GM23248 (cell line): ENCODE data around the gene NPAS3. TPM values are rescaled to one million over a fixed set of nuclear protein-coding genes. Genes with fewer than 3 reads are reported as not detected.

Experiments used
- DNase-seq: peaks from one replicate; pipeline ENCODE4 v3.0.0-alpha.2; 2015
- H2AFZ ChIP-seq: fragments of 200-600 bp; sonication (generic); 2 replicates; pipeline ENCODE4 v1.6.1; 2016; ENCODE audit warnings: antibody characterized with exemption
- H3F3A ChIP-seq: fragments of 200-600 bp; sonication (generic); 2 replicates; pipeline ENCODE4 v1.6.1; 2016; ENCODE audit warnings: mild to moderate bottlenecking, antibody characterized with exemption, mixed run types; ENCODE audit not compliant: insufficient read depth
- H3K27ac ChIP-seq: fragments of 200-600 bp; sonication (generic); 2 replicates; pipeline ENCODE4 v1.5.1; 2016; ENCODE audit warnings: mild to moderate bottlenecking
- H3K27me3 ChIP-seq: fragments of 200-600 bp; sonication (generic); replicated peaks from 2 replicates; pipeline ENCODE4 v1.6.1; 2016; ENCODE audit warnings: mild to moderate bottlenecking; ENCODE audit not compliant: insufficient read depth
- H3K36me3 ChIP-seq: fragments of 200-600 bp; sonication (generic); 2 replicates; pipeline ENCODE4 v1.6.1; 2016; ENCODE audit warnings: low read depth, mild to moderate bottlenecking
- H3K4me1 ChIP-seq: fragments of 200-600 bp; sonication (generic); 2 replicates; pipeline ENCODE4 v1.6.1; 2016; ENCODE audit warnings: mild to moderate bottlenecking; ENCODE audit not compliant: insufficient read depth
- H3K4me2 ChIP-seq: fragments of 200-600 bp; sonication (generic); one replicate; pipeline ENCODE4 v1.6.1; 2016; ENCODE audit warnings: mild to moderate bottlenecking; ENCODE audit not compliant: unreplicated experiment
- H3K4me3 ChIP-seq: fragments of 200-600 bp; sonication (generic); 2 replicates; pipeline ENCODE4 v1.5.1; 2016; ENCODE audit warnings: mild to moderate bottlenecking
- H3K79me2 ChIP-seq: fragments of 200-600 bp; sonication (generic); 2 replicates; pipeline ENCODE4 v1.6.1; 2016; ENCODE audit warnings: mild to moderate bottlenecking; ENCODE audit not compliant: insufficient read depth
- H3K9ac ChIP-seq: fragments of 200-600 bp; sonication (generic); 2 replicates; pipeline ENCODE4 v1.6.1; 2016; ENCODE audit warnings: mild to moderate bottlenecking
- H3K9me2 ChIP-seq: fragments of 200-600 bp; sonication (generic); 2 replicates; pipeline ENCODE4 v1.6.1; 2016; ENCODE audit warnings: mixed run types, mild to moderate bottlenecking, moderate library complexity; ENCODE audit not compliant: insufficient read depth
- H3K9me3 ChIP-seq: fragments of 200-600 bp; sonication (generic); one replicate; pipeline ENCODE4 v1.6.1; 2017; ENCODE audit warnings: low read depth
- H4K20me1 ChIP-seq: fragments of 200-600 bp; sonication (generic); 2 replicates; pipeline ENCODE4 v1.6.0; 2016; ENCODE audit not compliant: insufficient read depth
- EZH2 ChIP-seq: fragments of 200-600 bp; sonication (generic); IDR thresholded peaks from 2 replicates; pipeline ENCODE4 v1.6.1; 2018; ENCODE audit warnings: antibody characterized with exemption, mild to moderate bottlenecking; ENCODE audit not compliant: insufficient read depth, poor library complexity, severe bottlenecking
- EZH2phosphoT487 ChIP-seq: fragments of 200-600 bp; sonication (generic); IDR thresholded peaks from 2 replicates; pipeline ENCODE4 v1.6.1; 2018; ENCODE audit warnings: antibody characterized with exemption, moderate library complexity, mild to moderate bottlenecking, low read depth; ENCODE audit not compliant: insufficient read depth
- WGBS, 2 experiments: methylation state at CpG; one replicate each; pipeline ENCODE4 v1.1.6; 2015 to 2017; ENCODE audit warnings: low lambda C conversion rate in 2 of 2, low coverage in 1 of 2; ENCODE audit errors: missing lambda C conversion rate in 2 of 2; 5-methylcytosine and 5-hydroxymethylcytosine counted together
- in situ Hi-C: fragments of 300-500 bp; cut with MboI; formaldehyde crosslinking; loops from 2 replicates; pipeline ENCODE4 v1.15.0; 2020
- polyA plus RNA-seq: library from polyadenylated mRNA; unstranded; fragments of >200 nt; fragmentation: Nextera tagmentation; extraction: Ambion mirVana; gene quantifications from 2 replicates; pipeline ENCODE4 v1.2.1, GENCODE V29; 2016
- total RNA-seq: library from RNA; depleted of rRNA; stranded (reverse); fragments of >200 nt; shearing (Covaris generic); gene quantifications from 2 replicates; pipeline ENCODE4 v1.2.3, GENCODE V29; 2014

The NPAS3 gene
- total and polyA plus RNA-seq, 2 experiments from 2014 or later: 0.65 TPM; not detected in 1

DNA sequence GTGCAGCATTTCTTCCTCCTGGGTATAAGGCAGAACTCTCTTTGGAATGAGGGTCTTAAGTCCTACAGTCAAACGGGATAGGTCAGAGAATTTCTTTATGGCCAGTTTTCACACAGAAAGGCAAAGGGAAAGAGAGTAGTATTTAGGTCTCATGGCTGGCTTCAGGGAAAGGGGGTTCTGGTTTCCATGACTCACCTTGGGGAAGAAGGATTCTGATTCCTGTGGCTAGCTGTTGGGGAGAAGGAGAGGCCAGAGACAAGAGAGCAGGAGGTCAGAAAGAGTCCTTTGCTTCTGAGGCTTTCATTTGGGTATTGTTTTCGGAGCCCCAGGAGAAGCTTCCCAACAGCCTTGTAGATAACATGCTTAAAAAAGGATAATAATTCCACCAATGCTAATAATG is 332.5 kb downstream of the NPAS3 start:
- WGBS, 2 experiments: 78 to 88% methylated on average over 2 of the region's 2 CpGs
- no peaks in the 10 kb centered on the region for H3K9me3 ChIP-seq
- no peaks in the 10 kb centered on the region for H3K9me2 ChIP-seq
- no peak overlapping the region for H3K4me3 ChIP-seq
- H3K27me3 ChIP-seq: no peaks in the 10 kb centered on the region
- no peaks in the 10 kb centered on the region for H4K20me1 ChIP-seq
- H3K79me2 ChIP-seq: no peaks in the 10 kb centered on the region
- H3K36me3 ChIP-seq: no peaks in the 10 kb centered on the region
- no peak overlapping the region for H3K4me2 ChIP-seq
- no peak for TF ChIP-seq EZH2
- TF ChIP-seq EZH2phosphoT487: no peak
- no peak overlapping the region for H2AFZ ChIP-seq
- in situ Hi-C loops: no loop called here
- H3K27ac ChIP-seq: no peak overlapping the region
- no peaks in the 10 kb centered on the region for H3K4me1 ChIP-seq
- H3F3A ChIP-seq: no peaks in the 10 kb centered on the region
- peak; percentile 1 for DNase-seq
- no peak overlapping the region for H3K9ac ChIP-seq

DNA sequence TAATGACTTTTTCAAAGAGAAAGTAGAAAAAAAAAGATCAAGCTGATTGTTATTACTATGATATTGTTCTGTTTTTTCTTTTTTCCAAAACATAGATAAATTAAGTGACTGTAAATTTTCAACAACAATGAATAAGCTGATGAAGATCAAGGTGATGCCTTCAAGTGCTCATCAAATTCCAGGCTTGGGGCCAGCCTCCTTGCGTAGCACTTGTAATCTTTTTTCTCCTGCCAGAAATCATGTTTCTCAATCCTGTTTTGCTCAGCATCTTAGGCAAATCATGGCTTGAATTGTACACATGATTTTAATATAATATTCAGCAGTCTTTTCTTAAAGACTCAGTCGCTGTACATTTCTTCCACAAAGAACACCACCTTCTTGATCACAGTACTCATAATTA is 333.2 kb downstream of the NPAS3 start:
- H4K20me1 ChIP-seq: no peaks in the 10 kb centered on the region
- H3K4me2 ChIP-seq: no peak overlapping the region
- no peak overlapping the region for H2AFZ ChIP-seq
- H3K4me3 ChIP-seq: no peak overlapping the region
- WGBS, 2 experiments: 77 to 78% methylated on average over 2 of the region's 2 CpGs
- no peaks in the 10 kb centered on the region for H3K36me3 ChIP-seq
- no peaks in the 10 kb centered on the region for H3K4me1 ChIP-seq
- H3F3A ChIP-seq: no peaks in the 10 kb centered on the region
- in situ Hi-C loops: no loop called here
- no peak overlapping the region for H3K27ac ChIP-seq
- H3K9me3 ChIP-seq: no peaks in the 10 kb centered on the region
- DNase-seq: no peak
- no peaks in the 10 kb centered on the region for H3K9me2 ChIP-seq
- TF ChIP-seq EZH2phosphoT487 (no peak), EZH2 (no peak)
- no peaks in the 10 kb centered on the region for H3K27me3 ChIP-seq
- H3K9ac ChIP-seq: no peak overlapping the region
- H3K79me2 ChIP-seq: no peaks in the 10 kb centered on the region

DNA sequence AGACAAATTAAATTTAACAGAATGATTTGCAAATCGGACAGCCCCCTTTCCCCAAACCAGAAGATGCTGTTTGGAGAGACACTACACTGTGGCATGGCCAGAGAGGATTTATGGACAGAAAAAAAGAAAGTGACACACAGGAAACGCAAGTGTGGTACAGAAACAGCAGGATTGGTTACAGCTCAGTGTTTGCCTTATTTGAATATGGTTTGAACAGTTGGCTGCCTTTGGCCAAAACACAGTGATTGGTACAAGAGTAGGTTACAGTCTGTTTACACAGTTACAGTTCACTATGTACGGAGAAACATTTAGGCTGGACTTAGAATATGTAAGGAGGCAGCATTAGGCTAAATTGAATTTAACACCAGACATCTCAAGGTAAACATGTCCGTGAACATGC is 335.3 kb downstream of the NPAS3 start:
- no peak overlapping the region for H2AFZ ChIP-seq
- no peak overlapping the region for H3K4me3 ChIP-seq
- no peak overlapping the region for H3K27ac ChIP-seq
- H3K9me2 ChIP-seq: no peaks in the 10 kb centered on the region
- WGBS, 2 experiments: 86% methylated on average over 4 of the region's 4 CpGs
- no peaks in the 10 kb centered on the region for H3K9me3 ChIP-seq
- no peaks in the 10 kb centered on the region for H3K27me3 ChIP-seq
- H3K4me2 ChIP-seq: no peak overlapping the region
- in situ Hi-C loops: no loop called here
- no peaks in the 10 kb centered on the region for H3K4me1 ChIP-seq
- no peaks in the 10 kb centered on the region for H3K79me2 ChIP-seq
- no peak for DNase-seq
- no peaks in the 10 kb centered on the region for H3K36me3 ChIP-seq
- H3K9ac ChIP-seq: no peak overlapping the region
- no peak for TF ChIP-seq EZH2phosphoT487
- TF ChIP-seq EZH2: no peak
- no peaks in the 10 kb centered on the region for H4K20me1 ChIP-seq
- no peaks in the 10 kb centered on the region for H3F3A ChIP-seq

DNA sequence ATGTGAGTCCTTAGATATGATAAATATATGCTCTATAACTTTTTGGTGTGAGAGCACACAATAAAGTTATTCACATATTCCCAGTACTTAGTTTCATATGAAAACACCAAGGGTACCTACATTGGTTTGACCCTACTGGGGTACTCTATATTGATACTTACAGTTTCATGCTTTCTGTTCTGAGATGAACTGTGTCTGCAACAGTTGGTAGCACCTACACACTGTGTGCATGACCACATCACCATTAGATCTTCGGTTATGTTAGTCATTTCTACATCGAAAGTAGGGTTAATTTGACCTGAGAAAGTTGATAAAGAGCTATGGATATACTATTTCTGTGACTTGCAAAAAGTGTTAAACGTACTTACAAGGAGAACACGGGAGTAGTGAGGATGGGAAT is 337.2 kb downstream of the NPAS3 start:
- WGBS, 2 experiments: 44 to 62% methylated on average over 4 of the region's 4 CpGs
- H3K9ac ChIP-seq: no peak overlapping the region
- in situ Hi-C loops: no loop called here

DNA sequence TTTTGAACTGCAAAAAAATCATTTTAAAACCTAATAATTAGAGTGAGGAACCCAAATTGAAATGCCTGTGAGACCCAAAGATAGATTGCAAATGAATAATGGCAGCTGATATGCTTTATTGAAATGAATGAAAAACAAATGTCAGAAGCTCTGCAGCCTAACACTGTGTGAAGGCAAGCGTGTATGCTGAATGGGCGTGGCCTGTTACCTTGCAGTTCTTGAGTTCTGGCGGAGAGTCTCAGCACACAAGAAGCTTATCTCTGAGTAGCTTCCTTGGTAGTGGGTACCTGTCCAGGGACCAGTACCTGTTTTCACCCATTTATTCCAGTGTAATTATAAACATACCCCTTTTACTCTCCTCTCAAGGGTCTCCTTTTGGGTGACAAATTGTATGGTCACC is 341.2 kb downstream of the NPAS3 start:
- Histone ChIP-seq H3K4me2 (no peak overlapping the region), H3K36me3 (no peaks in the 10 kb centered on the region), H3K27me3 (no peaks in the 10 kb centered on the region), H4K20me1 (no peaks in the 10 kb centered on the region), H2AFZ (no peak overlapping the region), H3K4me1 (peaks cover 16% of the 10 kb centered on the region), H3K9me2 (no peaks in the 10 kb centered on the region), H3K4me3 (no peak overlapping the region), H3K9ac (no peak overlapping the region), H3K27ac (no peak overlapping the region), H3F3A (no peaks in the 10 kb centered on the region; the same call in 1 of the 2 replicates), H3K9me3 (no peaks in the 10 kb centered on the region), H3K79me2 (no peaks in the 10 kb centered on the region)
- in situ Hi-C loops: no loop called here
- TF ChIP-seq EZH2phosphoT487 (no peak), EZH2 (no peak)
- DNase-seq: no peak
- WGBS, 2 experiments: 83 to 90% methylated on average over 3 of the region's 3 CpGs

More for the DNA sequence above, 337.2 kb downstream of the NPAS3 start:
- Histone ChIP-seq H3K27me3 (no peaks in the 10 kb centered on the region), H3K4me2 (no peak overlapping the region), H3K79me2 (no peaks in the 10 kb centered on the region), H3K9me2 (no peaks in the 10 kb centered on the region), H3F3A (no peaks in the 10 kb centered on the region), H3K36me3 (no peaks in the 10 kb centered on the region), H4K20me1 (no peaks in the 10 kb centered on the region), H2AFZ (no peak overlapping the region), H3K9me3 (no peaks in the 10 kb centered on the region), H3K4me3 (no peak overlapping the region), H3K27ac (no peak overlapping the region), H3K4me1 (peaks cover 5% of the 10 kb centered on the region; the same call in 1 of the 2 replicates)
- no peak for TF ChIP-seq EZH2
- no peak for TF ChIP-seq EZH2phosphoT487
- no peak for DNase-seq
